Esophagus (tissue), 2 donors: ENCODE measurements around the gene TXNL4A. TPM values are rescaled to one million over a fixed set of nuclear protein-coding genes. Genes with fewer than 3 reads are reported as not detected.
"Not testable (repeated sequence)": the region's sequence is repeated elsewhere in the genome, so short reads cannot be mapped to it uniquely, and the experiment has no call there.

Experiments
- H3K27ac ChIP-seq, 2 donors: one replicate each; pipeline ENCODE4 v1.5.1; 2013; ENCODE audit warnings: low read depth in 2 of 2, mild to moderate bottlenecking in 2 of 2, inconsistent platforms in 1 of 2, low read length in 1 of 2, moderate library complexity in 1 of 2
- H3K27me3 ChIP-seq, 2 donors: one replicate each; pipeline ENCODE4 v1.6.1; 2013; ENCODE audit warnings: low read length in 2 of 2, control low read depth in 1 of 2, mild to moderate bottlenecking in 1 of 2; ENCODE audit not compliant: insufficient read depth in 2 of 2, control insufficient read depth in 1 of 2
- H3K36me3 ChIP-seq, 2 donors: one replicate each; pipeline ENCODE4 v1.6.1; 2013; ENCODE audit warnings: low read length in 1 of 2; ENCODE audit not compliant: control insufficient read depth in 2 of 2, insufficient read depth in 2 of 2
- H3K4me1 ChIP-seq, 2 donors: one replicate each; pipeline ENCODE4 v1.6.1; 2013; ENCODE audit warnings: low read length in 1 of 2; ENCODE audit not compliant: control insufficient read depth in 2 of 2, insufficient read depth in 2 of 2
- H3K4me3 ChIP-seq, 2 donors: one replicate each; pipeline ENCODE4 v1.5.1; 2013; ENCODE audit warnings: low read length in 2 of 2, mild to moderate bottlenecking in 2 of 2, low read depth in 1 of 2, moderate library complexity in 1 of 2
- H3K9me3 ChIP-seq, 2 donors: one replicate each; pipeline ENCODE4 v1.6.1; 2013; ENCODE audit warnings: mild to moderate bottlenecking in 2 of 2, low read depth in 1 of 2, low read length in 1 of 2, moderate library complexity in 1 of 2; ENCODE audit not compliant: control insufficient read depth in 2 of 2, insufficient read depth in 1 of 2
- WGBS, 2 donors: extraction: QIAGEN DNeasy Blood & Tissue Kit; methylation state at CpG; one replicate each; pipeline ENCODE4 v1.1.7; 2013; 5-methylcytosine and 5-hydroxymethylcytosine counted together
- polyA plus RNA-seq, 2 donors: library from polyadenylated mRNA; stranded (reverse); fragments of 200-250 nt; gene quantifications; one replicate each; pipeline ENCODE4 v1.2.3, GENCODE V29; 2013
- donor health status: healthy with polysubstance abuse.
- donor health status: Bipolar disorder and iron deficiency.

The TXNL4A gene
- polyA plus RNA-seq, 2 donors = 65.2 to 66.7 TPM

- Histone ChIP-seq H3K27ac (no peak overlapping the region), H3K27me3 (no peaks in the 10 kb centered on the region), H3K4me1 (no peaks in the 10 kb centered on the region), H3K36me3 (no peaks in the 10 kb centered on the region), H3K4me3 (no peak overlapping the region), H3K9me3 (peaks cover 0 to 2% of the 10 kb centered on the region in 2 donors)
- 61 to 69% methylated on average over 3 of the region's 3 CpGs for WGBS, 2 donors
These were observed 12.5 kb upstream of the TXNL4A start for GRCh38 chr18:80000877-80001276.

- 79 to 88% methylated on average over 2 of the region's 2 CpGs for WGBS, 2 donors
These were observed 11.3 kb upstream of the TXNL4A start for GRCh38 chr18:79999701-80000100.

GRCh38 chr18:79991494-79991893 is 3.1 kb upstream of the TXNL4A start:
- Histone ChIP-seq H3K36me3 (no peaks in the 10 kb centered on the region), H3K9me3 (no peaks in the 10 kb centered on the region), H3K27me3 (no peaks in the 10 kb centered on the region), H3K27ac (no peak overlapping the region), H3K4me3 (no peak overlapping the region), H3K4me1 (no peaks in the 10 kb centered on the region)
- WGBS, 2 donors = 66 to 77% methylated on average over 2 of the region's 2 CpGs

More at GRCh38 chr18:79999701-80000100, 11.3 kb upstream of the TXNL4A start:
- H3K27me3 ChIP-seq, H3K36me3 ChIP-seq, H3K4me1 ChIP-seq, H3K27ac ChIP-seq, H3K9me3 ChIP-seq, H3K4me3 ChIP-seq: not testable (repeated sequence)

GRCh38 chr18:79989195-79989497 is 783 bp upstream of the TXNL4A start:
- 40 to 51% methylated on average over 14 of the region's 14 CpGs for WGBS, 2 donors

GRCh38 chr18:79988071-79988450 is 302 bp downstream of the TXNL4A start:
- H3K9me3 ChIP-seq = no peaks in the 10 kb centered on the region
- peak overlapping the region; percentile 88 to 100 for H3K4me3 ChIP-seq
- WGBS, 2 donors = 0 to 1% methylated on average over 41 to 48 of the region's 48 CpGs
- no peaks in the 10 kb centered on the region for H3K36me3 ChIP-seq
- H3K27ac ChIP-seq = peak overlapping the region; percentile 89 to 99
- H3K4me1 ChIP-seq = peaks cover 0 to 3% of the 10 kb centered on the region in 2 donors
- H3K27me3 ChIP-seq = no peaks in the 10 kb centered on the region

More at GRCh38 chr18:79989195-79989497, 783 bp upstream of the TXNL4A start:
- Histone ChIP-seq H3K9me3 (no peaks in the 10 kb centered on the region), H3K4me3 (peak overlapping the region; percentile 88 to 100), H3K4me1 (no peaks in the 10 kb centered on the region), H3K27ac (peak overlapping the region; percentile 89 to 99), H3K27me3 (no peaks in the 10 kb centered on the region), H3K36me3 (no peaks in the 10 kb centered on the region)

- Histone ChIP-seq H3K4me1 (peaks cover 0 to 6% of the 10 kb centered on the region in 2 donors), H3K4me3 (peak overlapping the region; percentile 88 to 100), H3K27ac (peak overlapping the region in 1 of 2 donors; percentile 99), H3K36me3 (no peaks in the 10 kb centered on the region), H3K27me3 (no peaks in the 10 kb centered on the region), H3K9me3 (no peaks in the 10 kb centered on the region)
- WGBS, 2 donors = 0 to 1% methylated on average over 6 of the region's 6 CpGs
These were observed 797 bp downstream of the TXNL4A start for GRCh38 chr18:79987566-79987965.

GRCh38 chr18:79986726-79987125 is 1.6 kb downstream of the TXNL4A start:
- H3K9me3 ChIP-seq = no peaks in the 10 kb centered on the region
- peaks cover 0 to 6% of the 10 kb centered on the region in 2 donors for H3K4me1 ChIP-seq
- no peaks in the 10 kb centered on the region for H3K27me3 ChIP-seq
- H3K27ac ChIP-seq = peak overlapping the region in 1 of 2 donors; percentile 15
- H3K36me3 ChIP-seq = no peaks in the 10 kb centered on the region
- 34 to 44% methylated on average over 7 of the region's 7 CpGs for WGBS, 2 donors
- H3K4me3 ChIP-seq = peak overlapping the region in 1 of 2 donors; percentile 88

GRCh38 chr18:79985172-79985571 is 3.2 kb downstream of the TXNL4A start:
- H3K27ac ChIP-seq = no peak overlapping the region
- no peak overlapping the region for H3K4me3 ChIP-seq
- peaks cover 0 to 6% of the 10 kb centered on the region in 2 donors for H3K4me1 ChIP-seq
- H3K36me3 ChIP-seq = no peaks in the 10 kb centered on the region
- no peaks in the 10 kb centered on the region for H3K9me3 ChIP-seq
- WGBS, 2 donors = 89 to 92% methylated on average over 12 of the region's 12 CpGs
- H3K27me3 ChIP-seq = no peaks in the 10 kb centered on the region

GRCh38 chr18:79983793-79984192 is 4.6 kb downstream of the TXNL4A start:
- no peak overlapping the region for H3K4me3 ChIP-seq
- H3K27me3 ChIP-seq = no peaks in the 10 kb centered on the region
- no peak overlapping the region for H3K27ac ChIP-seq
- H3K4me1 ChIP-seq = peaks cover 0 to 6% of the 10 kb centered on the region in 2 donors
- 80 to 91% methylated on average over 7 of the region's 7 CpGs for WGBS, 2 donors
- H3K36me3 ChIP-seq = peaks cover 0 to 3% of the 10 kb centered on the region in 2 donors
- H3K9me3 ChIP-seq = no peaks in the 10 kb centered on the region

- Histone ChIP-seq H3K27ac (peak overlapping the region in 1 of 2 donors; percentile 18), H3K27me3 (no peaks in the 10 kb centered on the region), H3K36me3 (peaks cover 0 to 3% of the 10 kb centered on the region in 2 donors), H3K9me3 (no peaks in the 10 kb centered on the region), H3K4me3 (no peak overlapping the region), H3K4me1 (peaks cover 0 to 6% of the 10 kb centered on the region in 2 donors)
- 69 to 76% methylated on average over 4 of the region's 4 CpGs for WGBS, 2 donors
These were observed 5.1 kb downstream of the TXNL4A start for GRCh38 chr18:79983253-79983652.
